K562 (cell line): ENCODE data around the gene ITPR1. TPM values are rescaled to one million over a fixed set of nuclear protein-coding genes. Genes with fewer than 3 reads are reported as not detected.

ENCODE experiments used
- ARID3B ChIP-seq: fragments of 250-450 bp; sonication (Bioruptor Pico); IDR thresholded peaks from 2 replicates; pipeline ENCODE4 v1.4.0; 2020; ENCODE audit warnings: borderline replicate concordance
- CBFA2T2 ChIP-seq: fragments of 450-650 bp; conservative IDR thresholded peaks from 2 replicates; pipeline ENCODE4 v1.6.1; 2017; ENCODE audit warnings: mild to moderate bottlenecking
- CBX1 ChIP-seq: sonication (generic); IDR thresholded peaks from 2 replicates; pipeline ENCODE4 v1.6.1; 2016; ENCODE audit warnings: antibody characterized with exemption, low read depth, mild to moderate bottlenecking
- E2F1 ChIP-seq: sonication (generic); formaldehyde crosslinking; IDR thresholded peaks from 2 replicates; pipeline ENCODE4 v1.8.1; 2023; ENCODE audit warnings: mild to moderate bottlenecking, missing genetic modification reagents, moderate library complexity
- HDAC8 ChIP-seq: fragments of 450-650 bp; IDR thresholded peaks from 2 replicates; pipeline ENCODE4 v1.6.1; 2016; ENCODE audit warnings: mild to moderate bottlenecking, missing genetic modification characterization, moderate library complexity, missing compliant biosample characterization
- NEUROD1 ChIP-seq: fragments of 150-350 bp; IDR thresholded peaks from 2 replicates; pipeline ENCODE4 v1.6.1; 2014; ENCODE audit warnings: borderline replicate concordance, low read length, low read depth; ENCODE audit not compliant: partially characterized antibody
- NFRKB ChIP-seq: fragments of 450-650 bp; IDR thresholded peaks from 2 replicates; pipeline ENCODE4 v1.6.1; 2016; ENCODE audit warnings: low read depth
- NR2C2 ChIP-seq, 2 experiments: fragments of 200-800 bp in 1 of 2; sonication (Bioruptor generic) in 1 of 2; sonication (generic) in 1 of 2; formaldehyde crosslinking in 1 of 2; IDR thresholded peaks; 2 replicates each; pipeline versions ENCODE4 v1.6.1 to v1.8.0; 2016 to 2022; ENCODE audit warnings: mild to moderate bottlenecking in 1 of 2, missing compliant biosample characterization in 1 of 2, missing genetic modification characterization in 1 of 2, missing genetic modification reagents in 1 of 2
- NR3C1 ChIP-seq: sonication (generic); formaldehyde crosslinking; IDR thresholded peaks from 2 replicates; pipeline ENCODE4 v1.8.1; 2022; ENCODE audit warnings: missing genetic modification reagents
- PML ChIP-seq: IDR thresholded peaks from 2 replicates; pipeline ENCODE4 v1.6.1; 2012; ENCODE audit warnings: low read length, inconsistent platforms
- PTRF ChIP-seq: fragments of 450-650 bp; IDR thresholded peaks from 2 replicates; pipeline ENCODE4 v1.6.1; 2016; ENCODE audit warnings: mild to moderate bottlenecking, missing genetic modification characterization, missing compliant biosample characterization
- SPI1 ChIP-seq: IDR thresholded peaks from 2 replicates; pipeline ENCODE4 v1.6.1; 2011; ENCODE audit warnings: low read depth, low read length, control low read depth, borderline replicate concordance
- STAT5A ChIP-seq: IDR thresholded peaks from 2 replicates; pipeline ENCODE4 v1.6.1; 2012; ENCODE audit warnings: low read length, inconsistent platforms, borderline replicate concordance
- TBL1XR1 ChIP-seq, 2 experiments: IDR thresholded peaks; 2 replicates each; pipeline ENCODE4 v1.6.1; 2012; ENCODE audit warnings: improper control_type of control experiment in 2 of 2, low read length in 2 of 2, mild to moderate bottlenecking in 1 of 2
- ZBTB5 ChIP-seq: fragments of 450-650 bp; IDR thresholded peaks from 2 replicates; pipeline ENCODE4 v1.6.1; 2017; ENCODE audit warnings: antibody characterized with exemption
- ZBTB9 ChIP-seq: fragments of 450-650 bp; formaldehyde crosslinking; IDR thresholded peaks from 2 replicates; pipeline ENCODE4 v1.4.0; 2020; ENCODE audit warnings: mild to moderate bottlenecking, moderate library complexity
- ZNF277 ChIP-seq: fragments of 250-450 bp; sonication (Bioruptor Pico); IDR thresholded peaks from 2 replicates; pipeline ENCODE4 v1.8.0; 2022; ENCODE audit warnings: inconsistent platforms, mild to moderate bottlenecking, moderate library complexity, borderline replicate concordance
- ZNF778 ChIP-seq: fragments of 450-650 bp; formaldehyde crosslinking; IDR thresholded peaks from 2 replicates; pipeline ENCODE4 v1.4.0; 2020; ENCODE audit warnings: mild to moderate bottlenecking, moderate library complexity
- polyA plus RNA-seq, 8 experiments: library from polyadenylated mRNA; depleted of rRNA in 4 of 8; stranded (reverse) in 5 of 8; unstranded in 3 of 8; fragments of >200 nt; fragmentation: Nextera tagmentation in 2 of 8; fragmentation: Illumina TruSeq in 1 of 8; extraction: Ambion mirVana in 2 of 8; extraction: Trizol in 1 of 8; gene quantifications; 2 replicates each; pipeline versions ENCODE4 v1.2.1 to v1.2.3, GENCODE V29; 2011 to 2014; ENCODE audit warnings: inconsistent platforms in 1 of 8, missing spikeins in 1 of 8
- total RNA-seq, 7 experiments: library from RNA; depleted of rRNA in 6 of 7; stranded (reverse); fragments of >200 nt in 6 of 7; fragmentation: Illumina TruSeq in 2 of 7; extraction: Trizol in 2 of 7; gene quantifications; 2 replicates each; pipeline versions ENCODE4 v1.2.1 to v1.2.3, GENCODE V29; 2011 to 2021; ENCODE audit warnings: low replicate concordance in 1 of 7

The ITPR1 gene
- total and polyA plus RNA-seq, 9 of the 15 experiments (the other 6 are each of a cell fraction or from before 2014, with no cell fraction given) = 22.4 to 40.0 (median 27.4) TPM

- TF ChIP-seq NEUROD1 = peak; percentile 45
- TF ChIP-seq PML = 0 out of 2 replicates have a peak, but pooled peaks have one; percentile 6
- TF ChIP-seq PTRF = 0 out of 2 replicates have a peak, but pooled peaks have one; percentile 21
- peak; percentile 98 for TF ChIP-seq ZBTB5
- no peak for TF ChIP-seq E2F1
- 0 out of 2 replicates have a peak, but pooled peaks have one; percentile 52 for TF ChIP-seq CBX1
- TF ChIP-seq NR3C1 (CRISPR knock-in tag) = no peak
- TF ChIP-seq ZNF277 (CRISPR knock-in tag) = no peak
- TF ChIP-seq STAT5A = peak; percentile 91
- TF ChIP-seq TBL1XR1 (IDR thresholded peaks at IDR 0.05; ENCODE audit: low read length in 2 of 2) = peak in 1 of 2 experiments; percentile 91; a peak in 2 of 4 replicates
- no peak for TF ChIP-seq NR2C2 (CRISPR knock-in tag; IDR thresholded peaks at IDR 0.05)
- peak; percentile 53; the same call in 1 of the 2 replicates for TF ChIP-seq NR2C2 (tag; IDR thresholded peaks at IDR 0.05)
- peak; percentile 60 for TF ChIP-seq HDAC8
- TF ChIP-seq ZBTB9 (CRISPR knock-in tag) = peak; percentile 52
- TF ChIP-seq ARID3B (CRISPR knock-in tag) = no peak
- no peak for TF ChIP-seq ZNF778 (CRISPR knock-in tag)
- TF ChIP-seq NFRKB = peak; percentile 90
- TF ChIP-seq SPI1 = peak; percentile 88; the same call in 1 of the 2 replicates
- 0 out of 2 replicates have a peak, but pooled peaks have one; percentile 15 for TF ChIP-seq CBFA2T2
Observed at GRCh38 chr3:4739289-4740236, 246.4 kb downstream of the ITPR1 start (continued).
